A549 (cell line): ENCODE measurements around the gene SELENOM. TPM values are rescaled to one million over a fixed set of nuclear protein-coding genes. Genes with fewer than 3 reads are reported as not detected.
A peak's percentile ranks its signal among the peaks of the same experiment; 100 is the strongest.

Experiments
- ATAC-seq, 2 experiments: fragments of 200-7000 bp in 1 of 2; fragments of >200 bp in 1 of 2; cut with Nextera tagmentation in 1 of 2; cut with Tn5 transposase in 1 of 2; 3 replicates each; pipeline versions ENCODE4 v1.8.0 to v1.9.1; 2018 to 2020; ENCODE audit warnings: mild to moderate bottlenecking in 1 of 2, moderate library complexity in 1 of 2
- CTCF ChIA-PET: fragments of 300-600 bp; sonication (Branson Sonifier 250); formaldehyde crosslinking; extraction: SDS; loops from one replicate; lab custom pipeline; 2021; ENCODE audit warnings: antibody characterized with exemption, inconsistent platforms; lab: Yijun Ruan, JAX
- POLR2A ChIA-PET: fragments of 350-600 bp; formaldehyde crosslinking; extraction: SDS; loops from one replicate; lab custom pipeline; 2021; ENCODE audit warnings: antibody characterized with exemption, inconsistent platforms; lab: Yijun Ruan, JAX
- DNase-seq, 2 experiments: peaks; one replicate each; pipeline versions ENCODE4 v3.0.0 to v3.0.0-alpha.2; 2011 to 2016; ENCODE audit warnings: low read depth in 1 of 2, low spot score in 1 of 2
- FAIRE-seq: peaks from 2 replicates; lab custom pipeline; 2011; peaks lifted over from hg19 to GRCh38; lab: Jason Lieb, UNC
- H3K27ac ChIP-seq, 2 experiments: fragments of >200 bp; sonication (Bioruptor Twin); formaldehyde crosslinking; 3 replicates each; pipeline ENCODE4 v1.5.1; 2016 to 2017
- H3K4me1 ChIP-seq: fragments of >200 bp; sonication (Bioruptor Twin); formaldehyde crosslinking; 3 replicates; pipeline ENCODE4 v1.6.1; 2016
- H3K4me2 ChIP-seq: fragments of >200 bp; sonication (Bioruptor Twin); formaldehyde crosslinking; 3 replicates; pipeline ENCODE4 v1.6.1; 2016
- H3K4me3 ChIP-seq: fragments of >200 bp; sonication (Bioruptor Twin); formaldehyde crosslinking; 3 replicates; pipeline ENCODE4 v1.5.1; 2016
- H3K9me3 ChIP-seq: fragments of >200 bp; sonication (Bioruptor Twin); formaldehyde crosslinking; 3 replicates; pipeline ENCODE4 v1.6.1; 2016
- CBX2 ChIP-seq: fragments of 200-600 bp; sonication (generic); IDR thresholded peaks from 2 replicates; pipeline ENCODE4 v1.6.1; 2016; ENCODE audit warnings: low read depth, mild to moderate bottlenecking, borderline replicate concordance
- CHD2 ChIP-seq: fragments of 150-350 bp; IDR thresholded peaks from 2 replicates; pipeline ENCODE4 v1.6.1; 2014; ENCODE audit warnings: low read length; ENCODE audit not compliant: partially characterized antibody
- E2F6 ChIP-seq: IDR thresholded peaks from 2 replicates; pipeline ENCODE4 v1.6.1; 2012; ENCODE audit warnings: low read depth, borderline replicate concordance
- EHF ChIP-seq: fragments of 250-450 bp; sonication (Bioruptor Pico); IDR thresholded peaks from 2 replicates; pipeline ENCODE4 v1.5.0; 2020; ENCODE audit warnings: mild to moderate bottlenecking
- EHMT2 ChIP-seq: fragments of 200-600 bp; sonication (generic); IDR thresholded peaks from 2 replicates; pipeline ENCODE4 v1.6.1; 2016; ENCODE audit warnings: antibody characterized with exemption, low read depth, mild to moderate bottlenecking, moderate library complexity
- FOSL2 ChIP-seq, 2 experiments: fragments of 450-650 bp in 1 of 2; fragments of >200 bp in 1 of 2; sonication (Bioruptor Twin) in 1 of 2; formaldehyde crosslinking; IDR thresholded peaks; 2 replicates each; pipeline versions ENCODE4 v1.5.0 to v1.6.1; 2016 to 2020; ENCODE audit warnings: mild to moderate bottlenecking in 1 of 2, moderate library complexity in 1 of 2
- HDAC2 ChIP-seq: fragments of 200-600 bp; sonication (generic); IDR thresholded peaks from 2 replicates; pipeline ENCODE4 v1.6.1; 2016
- HEYL ChIP-seq: fragments of 250-450 bp; sonication (Bioruptor Pico); IDR thresholded peaks from 2 replicates; pipeline ENCODE4 v1.8.0; 2021; ENCODE audit warnings: mild to moderate bottlenecking, moderate library complexity
- HMGXB4 ChIP-seq: fragments of 250-450 bp; sonication (Bioruptor Pico); IDR thresholded peaks from 2 replicates; pipeline ENCODE4 v1.5.0; 2021; ENCODE audit warnings: mild to moderate bottlenecking, moderate library complexity, borderline replicate concordance
- HOXB13 ChIP-seq: fragments of 250-450 bp; sonication (Bioruptor Pico); IDR thresholded peaks from 2 replicates; pipeline ENCODE4 v1.5.0; 2020; ENCODE audit warnings: low read depth, mild to moderate bottlenecking, moderate library complexity
- JUN ChIP-seq, 2 experiments: fragments of >200 bp; sonication (Bioruptor Twin); formaldehyde crosslinking; IDR thresholded peaks; 2 replicates in 1 of 2; 3 replicates in 1 of 2; pipeline ENCODE4 v1.6.1; 2016 to 2017
- KDM5A ChIP-seq: fragments of 200-600 bp; sonication (generic); IDR thresholded peaks from 2 replicates; pipeline ENCODE4 v1.6.1; 2016; ENCODE audit warnings: antibody characterized with exemption, mild to moderate bottlenecking
- MAFK ChIP-seq: fragments of 450-650 bp; IDR thresholded peaks from 2 replicates; pipeline ENCODE4 v1.6.1; 2014; ENCODE audit not compliant: partially characterized antibody
- MYC ChIP-seq: IDR thresholded peaks from 2 replicates; pipeline ENCODE4 v1.6.1; 2012; ENCODE audit warnings: mild to moderate bottlenecking, inconsistent platforms, low read length, improper control_type of control experiment, borderline replicate concordance
- NFE2L2 ChIP-seq: fragments of 150-350 bp; conservative IDR thresholded peaks from 2 replicates; pipeline ENCODE4 v1.6.1; 2014; ENCODE audit warnings: low read length
- PHF8 ChIP-seq: fragments of 200-600 bp; sonication (generic); IDR thresholded peaks from 2 replicates; pipeline ENCODE4 v1.6.1; 2016; ENCODE audit warnings: low read depth, mild to moderate bottlenecking, antibody characterized with exemption, moderate library complexity, borderline replicate concordance
- REST ChIP-seq: fragments of 200-600 bp; sonication (generic); IDR thresholded peaks from 2 replicates; pipeline ENCODE4 v1.6.1; 2016; ENCODE audit warnings: antibody characterized with exemption, mild to moderate bottlenecking, moderate library complexity
- RNF2 ChIP-seq: fragments of 200-600 bp; sonication (generic); IDR thresholded peaks from 2 replicates; pipeline ENCODE4 v1.6.1; 2016; ENCODE audit warnings: low read depth, mild to moderate bottlenecking, antibody characterized with exemption, moderate library complexity, borderline replicate concordance
- SREBF2 ChIP-seq: fragments of 450-650 bp; IDR thresholded peaks from 2 replicates; pipeline ENCODE4 v1.6.1; 2014; ENCODE audit warnings: mild to moderate bottlenecking, moderate library complexity
- USF2 ChIP-seq: fragments of 450-650 bp; IDR thresholded peaks from 2 replicates; pipeline ENCODE4 v1.6.1; 2014; ENCODE audit warnings: antibody characterized with exemption
- ZFP36 ChIP-seq: fragments of 450-650 bp; IDR thresholded peaks from 2 replicates; pipeline ENCODE4 v1.6.1; 2014; ENCODE audit warnings: borderline replicate concordance; ENCODE audit not compliant: partially characterized antibody
- WGBS: methylation state at CpG from one replicate; pipeline ENCODE4 v1.1.6; 2017; ENCODE audit errors: missing lambda C conversion rate; 5-methylcytosine and 5-hydroxymethylcytosine counted together
- polyA plus RNA-seq, 4 experiments: library from polyadenylated mRNA; depleted of rRNA in 3 of 4; stranded (reverse); fragments of >200 nt; fragmentation: RNase III in 1 of 4; extraction: RNeasy Plus Mini Kit Qiagen cat#74134 plus additional on column Dnase treatment in 1 of 4; gene quantifications; 2 replicates in 3 of 4; 3 replicates in 1 of 4; pipeline ENCODE4 v1.2.3, GENCODE V29; 2011 to 2017
- TF ChIP-seq, protein P1 (sequence below): fragments of 150-350 bp; IDR thresholded peaks from 2 replicates; pipeline ENCODE4 v1.6.1; 2014; ENCODE audit warnings: low read depth, mild to moderate bottlenecking, low read length

SELENOM gene
- polyA plus RNA-seq, 2 of the 4 experiments (the other 2 are of a cell fraction) = 15.3 to 46.5 TPM

DNA sequence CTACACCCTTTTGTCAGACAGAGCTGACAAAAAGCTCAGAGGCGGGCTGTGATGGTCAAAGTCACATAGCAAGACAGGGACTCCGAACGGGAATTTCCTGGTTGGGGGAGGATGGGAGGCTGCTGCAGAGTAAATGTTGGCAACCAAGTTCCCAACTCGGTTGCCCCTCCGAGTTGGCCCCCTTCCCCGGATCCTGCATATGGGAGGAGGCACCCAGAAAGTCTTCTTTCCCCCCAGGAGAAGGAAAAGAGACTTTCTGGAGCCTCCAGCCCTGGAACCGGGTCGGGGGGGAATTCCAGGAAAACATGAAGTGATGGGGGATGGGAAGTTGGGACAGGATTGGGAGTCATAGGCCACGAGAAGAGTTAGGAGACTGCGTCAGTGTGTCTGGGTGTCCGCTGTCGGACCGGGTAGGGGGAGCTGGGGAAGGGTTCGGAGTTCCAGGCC lies 614 bp downstream of the SELENOM start:
- ChIA-PET POLR2A (interaction anchor here (0.6 to 1.0 kb wide), 4 partner anchors 11 to 138 kb away, joined by 3 to 5 read pairs (median 3); partner anchors contain the start of genes MORC2 and SMTN), CTCF (interaction anchor here (0.7 to 3.9 kb wide), 14 partner anchors 8 to 536 kb away, joined by 3 to 50 read pairs (median 9); partner anchors contain the start of gene INPP5J)
- ATAC-seq (peak; percentile 25 to 45; a peak in 5 of 6 replicates), FAIRE-seq (no peak), DNase-seq (peak in 1 of 2 experiments; percentile 21)
- peak overlapping the region; percentile 66 for H3K4me3 ChIP-seq
- WGBS = 37% methylated on average over 14 of the region's 14 CpGs
- H3K27ac ChIP-seq = peak overlapping the region; percentile 78 to 91
- no peak for TF ChIP-seq HEYL
- TF ChIP-seq FOSL2 (IDR thresholded peaks at IDR 0.05) = no peak
- TF ChIP-seq FOSL2 (CRISPR knock-in tag; IDR thresholded peaks at IDR 0.05) = no peak
- peak overlapping the region; percentile 79 for H3K4me2 ChIP-seq
- peaks cover 13% of the 10 kb centered on the region for H3K4me1 ChIP-seq
- H3K9me3 ChIP-seq = no peaks in the 10 kb centered on the region

- WGBS = 88% methylated on average over 4 of the region's 4 CpGs
- POLR2A ChIA-PET = no interaction called here
- TF ChIP-seq MAFK (peak; percentile 69), JUN (IDR thresholded peaks at IDR 0.05) (no peak)
- TF ChIP-seq, all 56 proteins: peak for 1
- Histone ChIP-seq H3K4me3 (no peak overlapping the region), H3K9me3 (no peaks in the 10 kb centered on the region), H3K27ac (peak overlapping the region in 1 of 2 experiments; percentile 91; a peak in 1 of 6 replicates), H3K4me1 (peaks cover 14% of the 10 kb centered on the region), H3K4me2 (peak overlapping the region; percentile 79)
- FAIRE-seq = no peak
- CTCF ChIA-PET = interaction anchor here (1.6 to 2.7 kb wide), 3 partner anchors 19 to 42 kb away, joined by 8 to 39 read pairs (median 11); no protein-coding TSS in a partner anchor
- peak in 1 of 2 experiments; percentile 19 for DNase-seq
- peak; percentile 7 to 16; a peak in 4 of 6 replicates for ATAC-seq
Observed at GRCh38 chr22:31106001-31106571, 1.3 kb downstream of the SELENOM start.

DNA sequence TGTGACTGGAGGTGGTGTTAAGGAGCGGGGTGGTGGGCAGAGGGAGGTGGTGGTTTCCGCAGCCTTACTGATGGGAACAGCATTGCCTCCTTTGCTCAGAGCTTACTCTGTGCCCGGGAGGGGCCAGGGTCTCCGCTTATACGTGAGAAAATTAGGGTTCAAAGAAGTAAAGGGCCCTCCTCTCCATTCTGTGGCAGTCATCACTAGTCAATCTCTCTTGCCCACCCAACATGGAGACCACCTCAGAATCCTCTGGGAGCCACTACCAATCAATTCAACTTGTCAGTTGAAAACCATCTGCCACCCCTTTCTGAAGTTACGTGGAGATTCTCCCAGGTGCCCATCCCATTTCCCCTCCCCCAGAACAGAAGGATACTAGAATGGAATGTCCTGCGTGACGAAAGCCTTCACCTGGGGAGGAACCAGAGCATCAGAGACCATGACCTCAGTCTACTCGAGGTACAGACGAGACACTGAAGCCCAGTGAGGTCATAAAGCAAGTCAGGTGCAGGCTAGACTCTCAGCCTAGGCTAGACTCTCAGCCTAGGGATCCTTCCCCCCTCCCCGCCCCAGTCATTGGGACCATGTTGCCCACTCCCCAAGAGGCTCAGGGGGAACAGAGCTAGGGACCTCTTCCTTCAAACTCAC lies 2.0 kb downstream of the SELENOM start:
- H3K9me3 ChIP-seq = no peaks in the 10 kb centered on the region
- TF ChIP-seq CBX2 (no peak), HMGXB4 (no peak), USF2 (no peak), HDAC2 (no peak), E2F6 (no peak), EHF (CRISPR knock-in tag) (no peak), PHF8 (no peak), MYC (no peak), SREBF2 (no peak), EHMT2 (no peak), KDM5A (no peak), RNF2 (no peak), NFE2L2 (no peak), CHD2 (no peak), HOXB13 (CRISPR knock-in tag) (no peak), ZFP36 (no peak), REST (no peak)
- TF ChIP-seq, protein P1, sequence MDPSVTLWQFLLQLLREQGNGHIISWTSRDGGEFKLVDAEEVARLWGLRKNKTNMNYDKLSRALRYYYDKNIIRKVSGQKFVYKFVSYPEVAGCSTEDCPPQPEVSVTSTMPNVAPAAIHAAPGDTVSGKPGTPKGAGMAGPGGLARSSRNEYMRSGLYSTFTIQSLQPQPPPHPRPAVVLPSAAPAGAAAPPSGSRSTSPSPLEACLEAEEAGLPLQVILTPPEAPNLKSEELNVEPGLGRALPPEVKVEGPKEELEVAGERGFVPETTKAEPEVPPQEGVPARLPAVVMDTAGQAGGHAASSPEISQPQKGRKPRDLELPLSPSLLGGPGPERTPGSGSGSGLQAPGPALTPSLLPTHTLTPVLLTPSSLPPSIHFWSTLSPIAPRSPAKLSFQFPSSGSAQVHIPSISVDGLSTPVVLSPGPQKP = no peak
- no peak overlapping the region for H3K4me3 ChIP-seq
- POLR2A ChIA-PET = no interaction called here
- DNase-seq (no peak), FAIRE-seq (no peak), ATAC-seq (no peak)
- H3K4me1 ChIP-seq = peaks cover 14% of the 10 kb centered on the region
- CTCF ChIA-PET = interaction anchor here (1.0 kb wide), 1 partner anchor 342 kb away, joined by 4 read pairs; no protein-coding TSS in a partner anchor
- WGBS = 88% methylated on average over 10 of the region's 11 CpGs
- no peak overlapping the region for H3K27ac ChIP-seq
- no peak overlapping the region for H3K4me2 ChIP-seq
